Measurements from ENCODE around the gene CACNB1. TPM values are rescaled to one million over a fixed set of nuclear protein-coding genes. Genes with fewer than 3 reads are reported as not detected.

Gene CACNB1
- total and polyA plus RNA-seq, 2 of the 13 experiments (the other 11 are each of a cell fraction or from before 2014, with no cell fraction given), result 0.75 to 1.5 TPM

- Histone ChIP-seq H3K27ac (ENCODE audit: extremely low read length, insufficient read depth, low read length) (no peak overlapping the region), H3K9ac (ENCODE audit: insufficient read depth, low read depth, low read length) (no peak overlapping the region), H3K9me3 (ENCODE audit: low read length) (no peaks in the 10 kb centered on the region), H3K27me3 (ENCODE audit: control insufficient read depth in 1 of 2, insufficient read depth in 2 of 2, low read length in 2 of 2) (peaks cover 4 to 27% of the 10 kb centered on the region in 2 experiments; a peak in 4 of 5 replicates), H3K79me2 (ENCODE audit: insufficient read depth, low read length) (no peaks in the 10 kb centered on the region), H3K36me3 (replicated peaks in 1 of 2; ENCODE audit: control insufficient read depth in 1 of 2, insufficient read depth in 2 of 2, low read length in 2 of 2) (no peaks in the 10 kb centered on the region), H2AFZ (ENCODE audit: low read length) (no peak overlapping the region), H3K4me1 (ENCODE audit: insufficient read depth, low read length) (peaks cover 14% of the 10 kb centered on the region; the same call in 1 of the 2 replicates), H3K4me2 (ENCODE audit: low read depth, low read length) (peak overlapping the region; percentile 65), H3K4me3 (replicated peaks in 1 of 3; ENCODE audit: insufficient read depth in 1 of 3, low read depth in 2 of 3, low read length in 3 of 3) (peak overlapping the region in 2 of 3 experiments; percentile 1 to 51; a peak in 3 of 6 replicates), H4K20me1 (ENCODE audit: insufficient read depth, low read length) (no peaks in the 10 kb centered on the region)
- ATAC-seq, result peak; percentile 83
- WGBS (ENCODE audit: low lambda C conversion rate), result 10% methylated on average over 8 of the region's 15 CpGs
- no TSS peak for BruUV-seq (replicated peaks)
- in situ Hi-C loops (cut with HindIII; ENCODE audit: extremely low pct_ligation_motif_present, low pct_unique_long_range_greater_than_20kb) (loop anchor here (25.0 kb wide), 1 partner anchor 402 kb away; the partner anchor contains the start of gene PSMB3), intact Hi-C loops (cut with micrococcal nuclease; ENCODE audit: unreplicated experiment) (no loop called here)
- ChIA-PET CTCF (ENCODE audit: low intra/inter-chr PET ratio, low total read pairs) (interaction anchor here (0.8 to 2.0 kb wide), 6 partner anchors 10 to 182 kb away, joined by 3 to 4 read pairs (median 4); no protein-coding TSS in a partner anchor), POLR2A (interaction anchor here (0.6 to 1.5 kb wide), 5 partner anchors 10 to 295 kb away, joined by 3 to 15 read pairs (median 4); partner anchors contain the start of genes LASP1 and RPL19)
- DNase-seq (ENCODE audit: low spot score), result peak; percentile 57
- FAIRE-seq, result peak; percentile 57
- TF ChIP-seq HCFC1 (IDR thresholded peaks at IDR 0.05; ENCODE audit: low read depth, low read length) (no peak), RBAK (CRISPR knock-in tag; IDR thresholded peaks at IDR 0.05) (no peak), CTCF (CRISPR knock-in tag; IDR thresholded peaks at IDR 0.05) (peak; percentile 82), ZNF563 (CRISPR knock-in tag; IDR thresholded peaks at IDR 0.05) (no peak), SMAD3 (CRISPR knock-in tag; IDR thresholded peaks at IDR 0.05) (no peak), ZBTB39 (CRISPR knock-in tag; IDR thresholded peaks at IDR 0.05) (no peak), HOXA3 (CRISPR knock-in tag; IDR thresholded peaks at IDR 0.05) (peak; percentile 17; the same call in 1 of the 2 replicates), SCMH1 (CRISPR knock-in tag; IDR thresholded peaks at IDR 0.05; ENCODE audit: borderline replicate concordance) (no peak), ZNF687 (CRISPR knock-in tag; IDR thresholded peaks at IDR 0.05) (peak; percentile 26; the same call in 1 of the 2 replicates), PATZ1 (CRISPR knock-in tag; IDR thresholded peaks at IDR 0.05) (peak; percentile 59), ZNF101 (CRISPR knock-in tag; IDR thresholded peaks at IDR 0.05; ENCODE audit: borderline replicate concordance, low read depth) (no peak)
Measured at GRCh38 chr17:39164675-39165143, 32.8 kb downstream of the CACNB1 start.
